Right atrium auricular region (tissue), 2 donors: ENCODE results near the gene CSNK2B. TPM values are rescaled to one million over a fixed set of nuclear protein-coding genes. Genes with fewer than 3 reads are reported as not detected.

Source experiments
- DNase-seq: peaks from one replicate; pipeline ENCODE4 v3.0.0-alpha.2; 2019; ENCODE audit warnings: low spot score
- H3K27ac ChIP-seq, 2 donors: fragments of 200-600 bp; sonication (generic); 1 replicate in 1 of 2; 2 replicates in 1 of 2; pipeline ENCODE4 v1.5.1; 2016 to 2019
- H3K27me3 ChIP-seq, 2 donors: fragments of 200-600 bp; sonication (generic); one replicate each; pipeline versions ENCODE4 v1.5.1 to v1.6.0; 2017 to 2019
- H3K36me3 ChIP-seq: fragments of 200-600 bp; sonication (generic); one replicate; pipeline ENCODE4 v1.5.1; 2016
- H3K4me1 ChIP-seq, 2 donors: fragments of 200-600 bp; sonication (generic); one replicate each; pipeline versions ENCODE4 v1.5.1 to v1.6.0; 2017 to 2019
- H3K4me3 ChIP-seq, 2 donors: fragments of 200-600 bp; sonication (generic); 1 replicate in 1 of 2; 2 replicates in 1 of 2; pipeline ENCODE4 v1.5.1; 2017 to 2019; ENCODE audit warnings: mild to moderate bottlenecking in 1 of 2, moderate library complexity in 1 of 2
- H3K9me3 ChIP-seq, 2 donors: fragments of 200-600 bp; sonication (generic); one replicate each; pipeline ENCODE4 v1.5.1; 2019
- CTCF ChIP-seq, 2 donors: fragments of 200-600 bp; sonication (generic); IDR thresholded peaks; one replicate each; pipeline ENCODE4 v1.5.1; 2019; ENCODE audit warnings: antibody characterized with exemption in 2 of 2
- total RNA-seq, 2 donors: library from RNA; depleted of rRNA; stranded (reverse); fragments of >200 nt; gene quantifications; one replicate each; pipeline ENCODE4 v1.1.0, GENCODE V29; 2016

CSNK2B gene
- total RNA-seq, 2 donors from 2014 or later = 242 to 243 TPM

GRCh38 chr6:31664790-31665500 is 935 bp upstream of the CSNK2B start, which contains the start of gene GPANK1:
Gene GPANK1 (minus strand): TSS chr6:31664997. CDS start chr6:31664478, 519 bp downstream.
- TF ChIP-seq CTCF (IDR thresholded peaks at IDR 0.05) = no peak
- Histone ChIP-seq H3K4me1 (peaks cover 0 to 50% of the 10 kb centered on the region in 2 donors), H3K27ac (peak within 1 kb of the TSS; percentile 89 to 97), H3K4me3 (peak within 1 kb of the TSS; percentile 84 to 92), H3K9me3 (no peaks in the 10 kb centered on the region), H3K36me3 (peaks cover 40% of the 10 kb centered on the region), H3K27me3 (no peaks in the 10 kb centered on the region)
- DNase-seq = peak; percentile 96

GRCh38 chr6:31666337-31666965 is 571 bp downstream of the CSNK2B start:
- peaks cover 0 to 41% of the 10 kb centered on the region in 2 donors for H3K4me1 ChIP-seq
- H3K27ac ChIP-seq = peak overlapping the region; percentile 89 to 97

GRCh38 chr6:31669676-31670075 is 3.8 kb downstream of the CSNK2B start, which contains the start of gene LY6G5B:
Gene LY6G5B (plus strand): TSS chr6:31669976. CDS start chr6:31670951, 975 bp downstream.
- no peak for DNase-seq
- H3K4me3 ChIP-seq = no peak within 1 kb of the TSS
- H3K27me3 ChIP-seq = no peaks in the 10 kb centered on the region
- TF ChIP-seq CTCF (IDR thresholded peaks at IDR 0.05) = no peak
- peaks cover 0 to 17% of the 10 kb centered on the region in 2 donors for H3K4me1 ChIP-seq
- peaks cover 65% of the 10 kb centered on the region for H3K36me3 ChIP-seq
- H3K27ac ChIP-seq = no peak within 1 kb of the TSS
- no peaks in the 10 kb centered on the region for H3K9me3 ChIP-seq

More at GRCh38 chr6:31666337-31666965, 571 bp downstream of the CSNK2B start:
- Histone ChIP-seq H3K36me3 (peaks cover 55% of the 10 kb centered on the region), H3K9me3 (no peaks in the 10 kb centered on the region), H3K4me3 (peak overlapping the region; percentile 84 to 92), H3K27me3 (no peaks in the 10 kb centered on the region)
- no peak for TF ChIP-seq CTCF (IDR thresholded peaks at IDR 0.05)
- no peak for DNase-seq

GRCh38 chr6:31676322-31676903 is 10.5 kb downstream of the CSNK2B start:
- no peak for DNase-seq
- no peaks in the 10 kb centered on the region for H3K27me3 ChIP-seq
- no peak for TF ChIP-seq CTCF (IDR thresholded peaks at IDR 0.05)
- H3K4me3 ChIP-seq = no peak overlapping the region
- H3K36me3 ChIP-seq = peaks cover 20% of the 10 kb centered on the region
- H3K9me3 ChIP-seq = no peaks in the 10 kb centered on the region
- H3K27ac ChIP-seq = no peak overlapping the region
- peaks cover 0 to 11% of the 10 kb centered on the region in 2 donors for H3K4me1 ChIP-seq

- H3K27ac ChIP-seq = no peak overlapping the region
- H3K36me3 ChIP-seq = peaks cover 16% of the 10 kb centered on the region
- no peaks in the 10 kb centered on the region for H3K27me3 ChIP-seq
- no peak for DNase-seq
- H3K4me3 ChIP-seq = no peak overlapping the region
- no peak for TF ChIP-seq CTCF (IDR thresholded peaks at IDR 0.05)
- H3K9me3 ChIP-seq = no peaks in the 10 kb centered on the region
- H3K4me1 ChIP-seq = peaks cover 0 to 16% of the 10 kb centered on the region in 2 donors
These were observed 11.0 kb downstream of the CSNK2B start for GRCh38 chr6:31676904-31677303.
